Cardiac fibroblast (primary cell): Measurements from ENCODE around the gene DNAJC1.
A peak's percentile ranks its signal among the peaks of the same experiment; 100 is the strongest.
"Not testable (repeated sequence)": the region's sequence is repeated elsewhere in the genome, so short reads cannot be mapped to it uniquely, and the experiment has no call there.

Source experiments
- DNase-seq, 2 donors: peaks; one replicate each; pipeline versions ENCODE4 v3.0.0 to v3.0.0-alpha.2; 2010; ENCODE audit warnings: low read depth in 2 of 2
- H3K4me3 ChIP-seq, 2 donors: replicated peaks in 1 of 2; 1 replicate in 1 of 2; 2 replicates in 1 of 2; pipeline ENCODE4 v1.5.1; 2011; ENCODE audit warnings: low read depth in 2 of 2, low read length in 2 of 2, mild to moderate bottlenecking in 2 of 2, moderate library complexity in 1 of 2
- CTCF ChIP-seq: IDR thresholded peaks from one replicate; pipeline ENCODE4 v1.5.1; 2011; ENCODE audit warnings: low read depth, mild to moderate bottlenecking, low read length, inconsistent platforms

DNAJC1 gene

DNA sequence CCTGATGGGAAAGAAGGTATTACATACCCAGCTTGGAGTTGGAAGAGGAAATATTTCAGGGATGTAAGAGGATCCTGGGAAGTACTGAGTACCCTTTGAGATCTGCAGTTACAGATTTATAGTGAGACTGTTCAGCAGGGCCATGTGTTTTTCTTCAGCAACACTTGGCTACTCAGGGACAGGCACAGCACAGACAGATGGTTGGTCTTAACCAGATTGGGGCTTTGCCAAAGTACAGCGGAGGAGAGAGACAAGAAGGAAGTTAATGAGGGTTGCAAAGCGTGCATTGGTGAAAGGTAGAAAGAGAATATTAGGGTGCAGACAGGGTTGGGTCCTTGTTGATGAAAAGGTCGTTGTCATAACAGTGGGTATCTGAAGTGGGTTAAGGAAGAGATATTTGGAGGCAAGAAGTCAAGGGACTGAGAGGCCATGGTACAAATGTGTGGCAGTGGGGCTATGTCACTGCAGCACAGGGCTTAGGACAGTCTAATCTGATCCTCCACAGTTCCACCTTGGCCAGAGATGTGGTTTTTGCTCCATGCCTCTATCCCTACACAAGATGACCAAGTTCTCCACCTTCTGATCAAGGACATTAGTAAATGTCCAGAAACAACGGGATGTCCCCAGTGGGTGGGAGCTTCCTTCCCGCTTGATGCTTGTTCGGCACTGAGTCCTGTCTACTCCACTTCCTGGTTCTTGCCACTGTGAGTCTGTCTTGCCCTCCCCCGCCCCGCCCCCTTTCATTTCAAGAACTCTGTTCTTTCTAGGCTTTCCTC lies 18.9 kb upstream of the DNAJC1 start:
- no peak for TF ChIP-seq CTCF
- peak in 1 of 2 donors; percentile 86 for DNase-seq
- H3K4me3 ChIP-seq = no peak overlapping the region

- not testable (repeated sequence) for H3K4me3 ChIP-seq, DNase-seq
Observed at GRCh38 chr10:22021144-22021543, 17.6 kb upstream of the DNAJC1 start.

DNA sequence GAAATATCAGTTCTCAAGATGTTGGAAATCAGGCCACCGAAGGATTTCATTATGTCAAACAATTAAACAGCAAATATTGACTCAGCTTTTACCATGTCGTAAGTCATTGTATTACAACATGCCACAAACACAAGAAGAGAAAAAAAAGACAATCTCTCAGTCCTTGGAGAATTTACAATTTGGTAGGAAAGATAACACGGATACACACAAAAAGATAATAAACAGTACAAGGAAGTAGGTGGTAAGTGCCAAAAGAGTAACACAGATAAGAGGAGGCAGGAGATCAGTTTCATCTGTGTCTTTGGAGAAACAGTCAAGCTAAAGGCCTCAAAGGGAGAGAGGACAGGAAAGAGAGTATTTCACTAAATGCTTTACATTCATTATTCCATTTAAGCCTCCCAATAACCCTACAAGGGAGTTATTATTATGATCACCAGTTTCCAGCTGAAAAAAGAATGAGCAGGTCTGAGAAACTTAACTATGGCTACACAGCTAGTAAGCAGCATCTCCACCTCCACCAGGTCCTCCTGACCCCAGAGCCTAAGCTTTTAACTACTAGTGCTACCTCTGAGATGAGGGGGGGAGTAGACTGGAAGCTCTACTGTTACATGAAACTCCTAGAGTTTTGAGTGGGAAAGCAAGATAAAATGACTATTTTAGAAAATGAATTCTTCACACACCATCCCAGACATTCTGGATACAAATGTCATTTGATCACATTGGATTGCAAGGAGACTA lies 13.9 kb upstream of the DNAJC1 start:
- TF ChIP-seq CTCF = no peak
- no peak overlapping the region for H3K4me3 ChIP-seq
- peak; percentile 41 to 49 for DNase-seq

GRCh38 chr10:22016046-22016705 lies 12.6 kb upstream of the DNAJC1 start:
- H3K4me3 ChIP-seq = no peak overlapping the region
- TF ChIP-seq CTCF = no peak
- peak in 1 of 2 donors; percentile 56 for DNase-seq

GRCh38 chr10:22010973-22011408 lies 7.5 kb upstream of the DNAJC1 start:
- TF ChIP-seq CTCF = no peak
- H3K4me3 ChIP-seq = no peak overlapping the region
- peak; percentile 56 to 58 for DNase-seq

DNA sequence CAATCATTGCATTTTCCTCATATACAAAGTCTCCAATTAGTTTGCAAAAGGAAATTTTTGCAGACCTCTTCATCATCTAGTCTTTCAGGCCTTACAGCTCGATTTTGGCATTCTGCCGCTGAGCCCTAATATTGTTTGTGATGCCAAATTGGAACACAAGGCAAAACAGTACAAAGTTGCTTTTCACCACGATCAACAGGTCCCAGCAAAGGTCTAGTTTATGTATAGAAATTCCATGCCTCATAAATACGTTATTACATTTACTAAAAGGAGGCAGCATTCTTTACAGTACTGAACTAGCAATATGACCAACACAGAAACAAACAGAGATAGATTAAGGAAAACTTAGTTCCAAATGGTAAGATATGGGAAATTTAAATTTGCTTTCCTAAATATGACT lies 7.0 kb upstream of the DNAJC1 start:
- H3K4me3 ChIP-seq = no peak overlapping the region
- TF ChIP-seq CTCF = no peak
- DNase-seq = no peak

DNA sequence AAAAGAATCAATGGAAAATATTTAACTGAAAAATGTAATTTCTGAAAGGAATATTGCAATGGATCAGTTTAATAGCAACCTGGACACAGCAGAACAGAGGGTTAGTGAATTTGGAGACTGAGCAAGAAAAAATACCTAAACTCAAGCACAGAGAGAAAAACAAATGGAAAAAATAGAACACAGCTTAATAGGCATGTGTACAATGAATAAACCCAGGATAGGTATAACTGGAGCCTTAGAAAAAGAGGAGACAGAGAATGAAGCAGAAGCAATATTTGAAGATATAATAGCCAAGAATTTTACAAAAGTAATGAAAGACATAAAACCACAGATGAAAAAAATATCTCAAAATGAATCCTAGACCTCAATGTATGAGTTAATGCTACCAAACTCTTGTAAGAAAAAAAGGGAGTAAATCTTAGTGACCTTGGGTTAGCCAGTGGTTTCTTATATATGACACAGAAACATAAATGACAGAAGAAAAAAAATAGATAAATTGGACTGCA lies 2.9 kb upstream of the DNAJC1 start:
- TF ChIP-seq CTCF = no peak
- no peak for DNase-seq
- no peak overlapping the region for H3K4me3 ChIP-seq
